SK-N-SH (cell line): ENCODE measurements around the gene DGKZ. TPM values are rescaled to one million over a fixed set of nuclear protein-coding genes. Genes with fewer than 3 reads are reported as not detected.

Source experiments
- CTCF ChIA-PET: fragments of 300-600, 350-600 bp; formaldehyde crosslinking; extraction: SDS; loops from one replicate; lab custom pipeline; 2021; lab: Yijun Ruan, JAX
- POLR2A ChIA-PET: fragments of 350-600 bp; sonication (Branson Sonifier 250); formaldehyde crosslinking; extraction: SDS; loops from one replicate; lab custom pipeline; 2020; ENCODE audit warnings: antibody characterized with exemption, inconsistent platforms; lab: Yijun Ruan, JAX
- DNase-seq: peaks from one replicate; pipeline ENCODE4 v3.0.0; 2012
- H2AFZ ChIP-seq: fragments of 200-600 bp; sonication (generic); 2 replicates; pipeline ENCODE4 v1.8.1; 2016; ENCODE audit warnings: antibody characterized with exemption, mild to moderate bottlenecking, low read depth
- H3F3A ChIP-seq: fragments of 200-600 bp; sonication (generic); replicated peaks from 2 replicates; pipeline ENCODE3; 2016; ENCODE audit warnings: antibody characterized with exemption, mild to moderate bottlenecking; ENCODE audit not compliant: insufficient read depth
- H3K27ac ChIP-seq, 2 experiments: fragments of 200-500 bp in 1 of 2; fragments of 200-600 bp in 1 of 2; sonication (Bioruptor generic) in 1 of 2; sonication (generic), shearing (Covaris generic) in 1 of 2; 2 replicates each; pipeline versions ENCODE4 v1.5.1 to v1.6.1; 2014 to 2016; ENCODE audit warnings: low read depth in 2 of 2, inconsistent platforms in 1 of 2, low read length in 1 of 2, mild to moderate bottlenecking in 1 of 2, mixed read lengths in 1 of 2
- H3K27me3 ChIP-seq: fragments of 200-600 bp; sonication (generic), shearing (Covaris generic); 2 replicates; pipeline ENCODE4 v1.6.1; 2016; ENCODE audit warnings: mixed run types; ENCODE audit not compliant: insufficient read depth
- H3K36me3 ChIP-seq, 2 experiments: fragments of 200-500 bp in 1 of 2; fragments of 200-600 bp in 1 of 2; sonication (Bioruptor generic) in 1 of 2; sonication (generic) in 1 of 2; replicated peaks in 1 of 2; 2 replicates each; pipeline versions ENCODE3 to v1.5.1; 2014 to 2016; ENCODE audit warnings: low read length in 1 of 2, mild to moderate bottlenecking in 1 of 2; ENCODE audit not compliant: insufficient read depth in 2 of 2, control insufficient read depth in 1 of 2
- H3K4me1 ChIP-seq, 2 experiments: fragments of 200-500 bp in 1 of 2; fragments of 200-600 bp in 1 of 2; sonication (Bioruptor generic) in 1 of 2; sonication (generic), shearing (Covaris generic) in 1 of 2; 2 replicates each; pipeline versions ENCODE4 v1.5.1 to v1.6.1; 2014 to 2016; ENCODE audit warnings: low read depth in 1 of 2, low read length in 1 of 2, mixed run types in 1 of 2; ENCODE audit not compliant: insufficient read depth in 2 of 2, control insufficient read depth in 1 of 2
- H3K4me2 ChIP-seq: fragments of 200-600 bp; sonication (generic), shearing (Covaris generic); 2 replicates; pipeline ENCODE4 v1.6.1; 2017; ENCODE audit warnings: mixed run types
- H3K4me3 ChIP-seq, 2 experiments: fragments of 200-500 bp in 1 of 2; fragments of 200-600 bp in 1 of 2; sonication (Bioruptor generic) in 1 of 2; sonication (generic), shearing (Covaris generic) in 1 of 2; 2 replicates each; pipeline versions ENCODE4 v1.5.1 to v1.8.1; 2014 to 2016; ENCODE audit warnings: low read depth in 2 of 2, inconsistent platforms in 1 of 2, low read length in 1 of 2, mild to moderate bottlenecking in 1 of 2, mixed read lengths in 1 of 2, moderate library complexity in 1 of 2
- H3K79me2 ChIP-seq: fragments of 200-600 bp; sonication (generic); 2 replicates; pipeline ENCODE4 v1.8.1; 2017; ENCODE audit warnings: mild to moderate bottlenecking; ENCODE audit not compliant: insufficient read depth
- H3K9ac ChIP-seq: fragments of 200-600 bp; sonication (generic); 2 replicates; pipeline ENCODE4 v1.6.1; 2017; ENCODE audit warnings: mixed run types
- H3K9me2 ChIP-seq: fragments of 200-600 bp; sonication (generic); 2 replicates; pipeline ENCODE4 v1.6.1; 2017; ENCODE audit warnings: mixed run types
- H3K9me3 ChIP-seq: fragments of 200-600 bp; sonication (generic); 2 replicates; pipeline ENCODE4 v1.6.1; 2017; ENCODE audit warnings: mixed run types, mild to moderate bottlenecking, moderate library complexity
- H4K20me1 ChIP-seq: fragments of 200-600 bp; sonication (generic); 2 replicates; pipeline ENCODE4 v1.6.1; 2017; ENCODE audit warnings: mild to moderate bottlenecking, mixed run types; ENCODE audit not compliant: insufficient read depth
- CHD2 ChIP-seq: fragments of 150-350 bp; IDR thresholded peaks from 2 replicates; pipeline ENCODE4 v1.6.1; 2018; ENCODE audit warnings: low read length; ENCODE audit not compliant: partially characterized antibody
- ELF1 ChIP-seq: IDR thresholded peaks from 2 replicates; pipeline ENCODE4 v1.4.0; 2012
- EP300 ChIP-seq, 2 experiments: IDR thresholded peaks; 2 replicates each; pipeline versions ENCODE4 v1.4.0 to v1.6.1; 2012; ENCODE audit warnings: borderline replicate concordance in 1 of 2, low read depth in 1 of 2, low read length in 1 of 2
- EZH2phosphoT487 ChIP-seq: fragments of 200-600 bp; sonication (generic); IDR thresholded peaks from 2 replicates; pipeline ENCODE4 v1.6.1; 2017; ENCODE audit warnings: low read depth, mixed run types, mild to moderate bottlenecking, antibody characterized with exemption, moderate library complexity, borderline replicate concordance
- FOXJ3 ChIP-seq: sonication (generic); formaldehyde crosslinking; IDR thresholded peaks from 2 replicates; pipeline ENCODE4 v1.5.1; 2020; ENCODE audit warnings: mild to moderate bottlenecking, missing genetic modification reagents
- FOXM1 ChIP-seq: IDR thresholded peaks from 2 replicates; pipeline ENCODE4 v1.4.0; 2012; ENCODE audit warnings: low read depth, mild to moderate bottlenecking
- MEF2A ChIP-seq: IDR thresholded peaks from 2 replicates; pipeline ENCODE4 v1.4.0; 2012; ENCODE audit warnings: low read depth, borderline replicate concordance
- POLR2AphosphoS5 ChIP-seq: IDR thresholded peaks from 2 replicates; pipeline ENCODE4 v1.6.1; 2012; ENCODE audit warnings: low read depth, low read length
- RAD21 ChIP-seq: IDR thresholded peaks from 2 replicates; pipeline ENCODE4 v1.6.1; 2012; ENCODE audit warnings: mild to moderate bottlenecking, low read length
- SMC3 ChIP-seq: IDR thresholded peaks from 2 replicates; pipeline ENCODE4 v1.6.1; 2012; ENCODE audit warnings: low read depth, low read length, improper control_type of control experiment
- TAF1 ChIP-seq: IDR thresholded peaks from 2 replicates; pipeline ENCODE4 v1.6.1; 2012; ENCODE audit warnings: low read depth, mild to moderate bottlenecking, low read length, moderate library complexity, borderline replicate concordance
- TCF12 ChIP-seq: IDR thresholded peaks from 2 replicates; pipeline ENCODE4 v1.4.0; 2012
- YY1 ChIP-seq: IDR thresholded peaks from 2 replicates; pipeline ENCODE4 v1.4.0; 2012; ENCODE audit warnings: low read depth, mild to moderate bottlenecking
- WGBS: methylation state at CpG from one replicate; pipeline ENCODE4 v1.1.6; 2017; ENCODE audit warnings: low lambda C conversion rate; 5-methylcytosine and 5-hydroxymethylcytosine counted together
- polyA plus RNA-seq, 3 experiments: library from polyadenylated mRNA; depleted of rRNA; stranded (reverse); fragments of >200 nt; gene quantifications; 2 replicates each; pipeline ENCODE4 v1.2.3, GENCODE V29; 2012
- TF ChIP-seq, protein P1 (sequence below): fragments of 150-350 bp; IDR thresholded peaks from 2 replicates; pipeline ENCODE4 v1.6.1; 2016; ENCODE audit warnings: mild to moderate bottlenecking, low read depth, low read length
- TF ChIP-seq, protein P2 (sequence below): IDR thresholded peaks from 2 replicates; pipeline ENCODE4 v1.6.1; 2012; ENCODE audit warnings: mild to moderate bottlenecking, low read depth, low read length, moderate library complexity

DGKZ gene
- polyA plus RNA-seq, 1 of the 3 experiments (the other 2 are of a cell fraction) = 33.2 TPM

GRCh38 chr11:46418751-46419150 is 71.5 kb downstream of the DGKZ start:
- Histone ChIP-seq H3F3A (no peaks in the 10 kb centered on the region), H3K9me2 (no peaks in the 10 kb centered on the region), H2AFZ (no peak overlapping the region), H3K4me1 (peaks cover 3 to 10% of the 10 kb centered on the region in 2 experiments; a peak in 2 of 4 replicates), H3K79me2 (no peaks in the 10 kb centered on the region), H4K20me1 (no peaks in the 10 kb centered on the region), H3K9ac (no peak overlapping the region), H3K27me3 (no peaks in the 10 kb centered on the region), H3K4me2 (no peak overlapping the region), H3K27ac (no peak overlapping the region), H3K4me3 (no peak overlapping the region), H3K9me3 (no peaks in the 10 kb centered on the region), H3K36me3 (peaks cover 11 to 45% of the 10 kb centered on the region in 2 experiments)
- ChIA-PET CTCF (interaction anchor here (1.1 to 1.9 kb wide), 4 partner anchors 30 to 1134 kb away, joined by 3 to 5 read pairs (median 3); partner anchors contain the start of gene CELF1), POLR2A (no interaction called here)
- no peak for DNase-seq
- WGBS = 92% methylated on average over 5 of the region's 5 CpGs
- TF ChIP-seq MEF2A (no peak), RAD21 (no peak)

- no peaks in the 10 kb centered on the region for H3K27me3 ChIP-seq
- H3K9me3 ChIP-seq = no peaks in the 10 kb centered on the region
- ChIA-PET CTCF (interaction anchor here (1.7 to 1.9 kb wide), 2 partner anchors 32 to 109 kb away, joined by 3 to 5 read pairs; no protein-coding TSS in a partner anchor), POLR2A (no interaction called here)
- H3K36me3 ChIP-seq = peaks cover 7 to 29% of the 10 kb centered on the region in 2 experiments
- no peaks in the 10 kb centered on the region for H3K79me2 ChIP-seq
- peaks cover 0 to 3% of the 10 kb centered on the region in 2 experiments; a peak in 1 of 4 replicates for H3K4me1 ChIP-seq
- no peak overlapping the region for H3K9ac ChIP-seq
- H3K4me2 ChIP-seq = no peak overlapping the region
- no peak for DNase-seq
- H2AFZ ChIP-seq = no peak overlapping the region
- TF ChIP-seq TCF12 (no peak), EP300 (IDR thresholded peaks at IDR 0.05; ENCODE audit: borderline replicate concordance in 1 of 2, low read depth in 1 of 2, low read length in 1 of 2) (no peak), TAF1 (no peak), FOXM1 (no peak), EZH2phosphoT487 (no peak), ELF1 (no peak), YY1 (no peak), SMC3 (no peak)
- TF ChIP-seq, protein P1, sequence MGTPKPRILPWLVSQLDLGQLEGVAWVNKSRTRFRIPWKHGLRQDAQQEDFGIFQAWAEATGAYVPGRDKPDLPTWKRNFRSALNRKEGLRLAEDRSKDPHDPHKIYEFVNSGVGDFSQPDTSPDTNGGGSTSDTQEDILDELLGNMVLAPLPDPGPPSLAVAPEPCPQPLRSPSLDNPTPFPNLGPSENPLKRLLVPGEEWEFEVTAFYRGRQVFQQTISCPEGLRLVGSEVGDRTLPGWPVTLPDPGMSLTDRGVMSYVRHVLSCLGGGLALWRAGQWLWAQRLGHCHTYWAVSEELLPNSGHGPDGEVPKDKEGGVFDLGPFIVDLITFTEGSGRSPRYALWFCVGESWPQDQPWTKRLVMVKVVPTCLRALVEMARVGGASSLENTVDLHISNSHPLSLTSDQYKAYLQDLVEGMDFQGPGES = no peak
- no peaks in the 10 kb centered on the region for H4K20me1 ChIP-seq
- WGBS = 92% methylated on average over 1 of the region's 1 CpG
- no peaks in the 10 kb centered on the region for H3K9me2 ChIP-seq
- no peak overlapping the region for H3K27ac ChIP-seq
- no peak overlapping the region for H3K4me3 ChIP-seq
- no peaks in the 10 kb centered on the region for H3F3A ChIP-seq
Measured at GRCh38 chr11:46420513-46420912, 73.2 kb downstream of the DGKZ start.

- no peak overlapping the region for H3K27ac ChIP-seq
- H4K20me1 ChIP-seq = no peaks in the 10 kb centered on the region
- H2AFZ ChIP-seq = no peak overlapping the region
- H3K9ac ChIP-seq = no peak overlapping the region
- H3K4me2 ChIP-seq = no peak overlapping the region
- ChIA-PET CTCF (interaction anchor here (0.9 to 2.9 kb wide), 3 partner anchors 15 to 69 kb away, joined by 3 to 8 read pairs (median 6); no protein-coding TSS in a partner anchor), POLR2A (no interaction called here)
- no peak for DNase-seq
- no peaks in the 10 kb centered on the region for H3K9me3 ChIP-seq
- no peaks in the 10 kb centered on the region for H3K9me2 ChIP-seq
- 96% methylated on average over 8 of the region's 8 CpGs for WGBS
- no peak overlapping the region for H3K4me3 ChIP-seq
- no peaks in the 10 kb centered on the region for H3K79me2 ChIP-seq
- H3K4me1 ChIP-seq = peaks cover 0 to 5% of the 10 kb centered on the region in 2 experiments; a peak in 1 of 4 replicates
- H3F3A ChIP-seq = no peaks in the 10 kb centered on the region
- no peaks in the 10 kb centered on the region for H3K27me3 ChIP-seq
- peaks cover 0 to 21% of the 10 kb centered on the region in 2 experiments for H3K36me3 ChIP-seq
- no peak for TF ChIP-seq TCF12
- no peak for TF ChIP-seq FOXJ3
- no peak for TF ChIP-seq SMC3
- TF ChIP-seq CHD2 = no peak
- TF ChIP-seq POLR2AphosphoS5 = no peak
- TF ChIP-seq TAF1 = no peak
- no peak for TF ChIP-seq EZH2phosphoT487
- TF ChIP-seq, protein P2, sequence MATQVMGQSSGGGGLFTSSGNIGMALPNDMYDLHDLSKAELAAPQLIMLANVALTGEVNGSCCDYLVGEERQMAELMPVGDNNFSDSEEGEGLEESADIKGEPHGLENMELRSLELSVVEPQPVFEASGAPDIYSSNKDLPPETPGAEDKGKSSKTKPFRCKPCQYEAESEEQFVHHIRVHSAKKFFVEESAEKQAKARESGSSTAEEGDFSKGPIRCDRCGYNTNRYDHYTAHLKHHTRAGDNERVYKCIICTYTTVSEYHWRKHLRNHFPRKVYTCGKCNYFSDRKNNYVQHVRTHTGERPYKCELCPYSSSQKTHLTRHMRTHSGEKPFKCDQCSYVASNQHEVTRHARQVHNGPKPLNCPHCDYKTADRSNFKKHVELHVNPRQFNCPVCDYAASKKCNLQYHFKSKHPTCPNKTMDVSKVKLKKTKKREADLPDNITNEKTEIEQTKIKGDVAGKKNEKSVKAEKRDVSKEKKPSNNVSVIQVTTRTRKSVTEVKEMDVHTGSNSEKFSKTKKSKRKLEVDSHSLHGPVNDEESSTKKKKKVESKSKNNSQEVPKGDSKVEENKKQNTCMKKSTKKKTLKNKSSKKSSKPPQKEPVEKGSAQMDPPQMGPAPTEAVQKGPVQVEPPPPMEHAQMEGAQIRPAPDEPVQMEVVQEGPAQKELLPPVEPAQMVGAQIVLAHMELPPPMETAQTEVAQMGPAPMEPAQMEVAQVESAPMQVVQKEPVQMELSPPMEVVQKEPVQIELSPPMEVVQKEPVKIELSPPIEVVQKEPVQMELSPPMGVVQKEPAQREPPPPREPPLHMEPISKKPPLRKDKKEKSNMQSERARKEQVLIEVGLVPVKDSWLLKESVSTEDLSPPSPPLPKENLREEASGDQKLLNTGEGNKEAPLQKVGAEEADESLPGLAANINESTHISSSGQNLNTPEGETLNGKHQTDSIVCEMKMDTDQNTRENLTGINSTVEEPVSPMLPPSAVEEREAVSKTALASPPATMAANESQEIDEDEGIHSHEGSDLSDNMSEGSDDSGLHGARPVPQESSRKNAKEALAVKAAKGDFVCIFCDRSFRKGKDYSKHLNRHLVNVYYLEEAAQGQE = no peak
Measured at GRCh38 chr11:46421257-46421880, 74.1 kb downstream of the DGKZ start.
